HG03354 (cell line): ENCODE measurements around the gene SOX1.

Experiments
- ATAC-seq: cut with Tn5 transposase; IDR thresholded peaks from one replicate; pipeline ENCODE4 v1.9.1; 2021; ENCODE audit warnings: mild to moderate bottlenecking; ENCODE audit not compliant: unreplicated experiment, poor library complexity, severe bottlenecking

SOX1 gene

GRCh38 chr13:112067116-112067741 is at the start of gene SOX1:
Gene SOX1 (plus strand): TSS chr13:112067149. CDS start chr13:112067659, 510 bp downstream.
- no peak for ATAC-seq

GRCh38 chr13:112024577-112024976 is 42.4 kb upstream of the SOX1 start:
- no peak for ATAC-seq

GRCh38 chr13:112027250-112027649 is 39.7 kb upstream of the SOX1 start:
- ATAC-seq: no peak

DNA sequence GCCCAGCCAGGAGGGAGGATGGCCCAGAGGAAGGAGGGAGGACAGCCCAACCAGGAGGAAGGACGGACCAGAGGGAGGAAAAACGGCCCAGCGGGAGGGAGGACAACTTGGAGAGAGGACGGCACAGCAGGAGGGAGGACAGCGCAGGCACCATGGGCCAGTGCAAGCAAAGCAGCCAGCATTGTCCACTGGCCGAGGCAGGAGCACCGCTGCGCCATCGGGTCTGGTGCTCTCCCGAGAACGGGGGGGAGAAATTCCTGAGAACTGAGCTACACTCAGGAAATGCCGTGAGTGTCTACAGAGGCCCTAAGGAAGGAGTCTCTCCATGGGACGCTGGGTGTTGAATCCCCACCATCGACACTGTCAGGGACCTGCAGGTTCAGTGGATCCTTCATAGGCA is 38.5 kb upstream of the SOX1 start:
- ATAC-seq: no peak

DNA sequence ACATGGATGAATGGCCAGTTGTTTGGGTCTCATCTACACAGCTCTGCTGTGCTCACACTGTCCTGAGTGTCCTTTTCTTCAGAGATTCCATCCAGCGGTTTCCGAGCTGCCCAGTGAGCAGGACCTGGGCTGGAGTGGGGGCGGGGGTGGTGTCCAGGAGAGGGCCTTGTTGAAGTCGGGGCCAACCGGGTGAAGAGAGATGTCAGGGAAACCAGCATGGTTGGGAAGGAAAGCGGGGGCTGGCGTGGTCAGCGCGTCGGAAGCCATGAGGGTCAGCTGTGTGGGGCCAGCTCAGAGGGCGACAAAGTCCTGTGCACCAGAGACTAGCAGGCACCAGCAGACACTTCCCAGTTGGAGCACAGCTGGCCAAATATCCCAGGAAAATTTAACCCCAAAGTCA is 37.8 kb upstream of the SOX1 start:
- no peak for ATAC-seq

DNA sequence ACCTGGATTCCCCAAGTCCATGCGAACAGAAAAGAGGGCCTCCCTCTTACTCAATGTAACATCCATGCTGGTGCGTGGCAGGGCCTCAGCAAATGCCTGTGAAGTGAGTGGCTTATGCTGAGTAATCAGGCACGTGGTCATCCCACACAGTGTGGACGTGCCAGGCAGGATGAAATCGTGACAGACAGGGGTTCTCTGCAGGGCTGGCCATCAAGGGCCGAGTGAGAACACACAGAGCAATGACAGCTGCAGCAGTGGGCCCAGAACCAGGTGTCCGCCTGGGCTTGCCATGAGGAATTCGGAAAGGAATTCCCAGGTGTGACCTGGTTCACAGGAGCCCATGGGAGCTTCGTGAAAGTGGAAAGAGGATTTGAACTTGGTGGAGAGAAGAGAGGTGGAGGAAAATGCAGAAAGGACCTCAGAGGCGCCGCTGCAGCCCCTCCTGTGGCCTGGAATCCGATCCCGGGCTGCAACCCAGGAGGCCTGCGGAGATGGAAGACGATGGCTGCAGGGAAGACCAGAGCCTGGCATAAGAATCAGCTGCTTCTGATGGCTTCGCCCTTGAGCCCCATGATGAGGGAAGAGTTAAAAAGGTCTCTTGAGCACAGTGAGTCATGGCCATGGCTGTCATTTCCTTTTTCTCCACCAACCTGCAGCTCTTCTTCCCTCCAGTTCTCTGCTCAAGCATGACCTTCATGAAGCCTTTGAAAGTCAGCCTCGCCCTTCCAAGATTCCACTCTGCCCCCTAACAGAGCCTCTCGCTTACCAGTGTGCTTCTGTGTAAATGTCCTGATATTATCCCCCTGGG is 34.6 kb upstream of the SOX1 start:
- ATAC-seq: no peak

- no peak for ATAC-seq
These were observed 32.7 kb upstream of the SOX1 start for GRCh38 chr13:112034231-112034630.

DNA sequence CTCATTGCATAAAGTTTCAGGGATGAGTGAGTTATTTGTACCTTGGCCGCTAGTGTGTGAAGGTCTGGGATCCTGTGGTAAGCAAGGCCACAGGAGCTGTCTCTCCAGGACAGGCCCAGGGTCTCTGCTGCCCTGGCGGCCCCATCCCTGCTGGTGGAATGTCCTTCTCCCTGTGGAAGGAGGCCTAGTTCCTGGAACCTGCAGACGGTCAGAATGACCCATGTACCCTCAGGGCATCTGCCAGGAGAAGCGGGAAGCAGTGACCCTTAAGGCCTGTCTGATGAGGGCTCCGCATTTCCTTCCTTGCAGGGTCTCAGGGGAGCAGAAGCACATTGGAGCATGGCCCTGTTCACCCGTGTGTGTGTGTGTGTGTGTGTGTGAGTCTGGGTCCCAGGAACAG is 32.1 kb upstream of the SOX1 start:
- no peak for ATAC-seq

GRCh38 chr13:112042496-112042895 is 24.5 kb upstream of the SOX1 start:
- no peak for ATAC-seq

DNA sequence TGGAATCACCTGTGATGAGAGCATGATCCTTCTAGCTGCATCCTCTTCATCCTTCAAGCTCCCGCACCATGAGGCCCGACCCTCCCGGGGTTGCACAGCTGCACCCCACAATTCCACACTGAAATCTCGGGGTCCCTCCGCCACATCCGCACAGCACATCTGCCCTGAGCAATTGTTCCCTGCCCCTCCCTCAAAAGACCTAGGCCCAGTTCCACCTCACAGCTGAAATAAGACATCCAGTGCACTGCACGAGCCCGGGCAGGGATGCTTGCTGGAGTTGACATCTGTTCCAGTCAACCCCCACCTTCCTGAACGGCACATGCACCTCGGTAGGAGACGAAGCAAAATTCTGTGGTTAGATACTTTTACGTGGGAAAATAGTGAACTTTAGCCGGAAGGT is 14.7 kb upstream of the SOX1 start:
- no peak for ATAC-seq

- no peak for ATAC-seq
These were observed 13.7 kb upstream of the SOX1 start for GRCh38 chr13:112053167-112053743.

DNA sequence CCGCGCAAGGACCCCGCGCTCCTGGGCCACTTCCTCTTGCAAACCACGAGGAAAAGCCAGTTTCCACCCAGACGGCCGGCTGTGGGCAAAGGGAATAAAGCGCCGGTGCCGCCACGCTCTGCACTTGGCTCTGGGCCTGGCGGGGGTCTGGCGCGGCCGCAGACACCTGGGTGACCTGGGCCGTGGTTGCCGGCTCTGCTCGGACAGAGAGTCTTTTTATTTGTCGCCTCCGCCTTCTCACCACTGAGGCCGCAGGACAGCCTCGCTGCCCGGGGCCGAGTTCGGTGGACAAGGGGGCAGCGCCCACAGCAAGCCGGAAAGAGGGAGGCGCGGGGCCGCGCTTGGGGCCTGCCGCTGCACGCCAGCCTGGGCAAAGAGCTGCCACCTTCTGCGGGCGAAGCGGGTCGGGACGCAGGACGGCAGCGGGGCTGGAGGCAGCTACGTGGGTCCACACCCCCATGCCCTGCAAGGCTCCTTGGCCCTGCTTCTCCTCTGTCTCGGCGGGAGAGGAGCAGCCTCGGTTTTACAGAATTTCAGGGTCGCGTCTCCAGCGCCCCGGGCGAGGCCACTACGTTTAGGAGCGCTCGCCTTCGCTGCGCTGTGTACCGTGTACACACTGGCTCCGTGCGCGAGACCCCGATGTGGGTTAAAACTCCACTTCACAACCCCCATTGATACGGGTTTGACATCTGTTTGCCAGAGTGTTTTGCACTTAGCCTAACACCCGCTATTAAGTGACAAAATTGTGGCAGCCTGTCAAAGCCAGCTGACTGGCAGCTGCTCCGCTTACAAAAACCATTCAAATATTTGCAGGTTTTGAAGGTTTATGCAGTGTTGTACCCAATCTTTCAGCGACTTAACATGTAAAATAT is 13.0 kb upstream of the SOX1 start:
- ATAC-seq: no peak

DNA sequence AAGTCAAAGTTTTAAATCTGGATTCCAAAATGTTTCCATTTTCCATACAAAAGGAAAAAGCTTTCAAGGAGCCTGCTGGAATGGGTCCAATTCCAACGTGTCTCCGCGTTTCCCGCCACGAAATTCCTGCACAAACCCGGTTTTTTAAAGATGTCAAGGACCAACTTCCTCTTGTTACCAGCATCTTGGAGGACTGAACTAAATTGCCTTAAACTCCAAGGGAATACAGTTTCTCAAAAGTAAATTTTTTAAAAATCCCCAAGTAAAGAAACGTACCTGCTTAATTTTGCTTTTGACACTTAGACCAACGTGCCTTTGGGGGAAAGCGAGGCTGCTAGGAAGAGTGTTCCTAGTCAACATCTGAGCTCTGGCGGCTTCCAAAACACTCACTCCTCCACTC is 12.3 kb upstream of the SOX1 start:
- no peak for ATAC-seq

- ATAC-seq: no peak
These were observed 11.7 kb upstream of the SOX1 start for GRCh38 chr13:112055036-112055914.

DNA sequence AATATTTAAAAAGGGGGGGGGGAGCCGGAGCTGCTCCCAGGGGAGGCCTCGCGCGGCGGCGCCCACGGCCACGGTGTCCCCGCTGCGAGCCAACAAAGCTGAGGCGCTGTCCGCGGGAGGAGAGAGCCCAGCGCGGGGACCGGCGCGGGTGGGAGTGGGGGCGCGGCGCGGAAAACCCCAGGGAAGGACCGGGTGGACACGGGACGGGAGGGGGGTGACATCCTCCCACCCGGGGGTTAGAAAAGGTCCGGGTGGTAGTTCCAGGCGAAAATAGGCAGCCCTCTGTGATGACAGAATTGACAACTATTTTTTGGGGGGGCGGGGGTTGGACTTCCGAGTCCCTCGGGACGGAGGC is 11.1 kb upstream of the SOX1 start:
- ATAC-seq: no peak

DNA sequence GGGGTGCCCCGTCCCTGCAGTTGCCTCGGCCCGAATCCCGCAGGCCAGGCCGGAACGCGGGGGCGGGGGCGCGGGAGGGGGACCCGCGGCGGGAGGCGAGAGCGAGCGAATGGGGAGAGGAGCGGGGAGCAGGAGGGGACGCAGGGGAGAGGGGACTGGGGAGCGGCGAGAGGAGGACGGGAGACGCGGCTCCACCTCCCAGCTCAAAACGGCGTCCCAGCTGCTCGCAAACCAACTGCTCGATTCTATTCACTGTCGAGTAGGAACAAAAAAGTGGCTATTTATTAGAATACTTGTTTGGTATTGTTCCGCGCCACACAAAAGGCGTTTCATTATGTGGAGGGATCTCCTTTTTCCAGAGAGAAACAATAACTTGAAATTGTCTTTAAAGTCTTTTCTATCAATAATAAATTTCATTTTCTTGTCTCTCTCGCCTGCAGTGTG is 10.6 kb upstream of the SOX1 start:
- no peak for ATAC-seq

DNA sequence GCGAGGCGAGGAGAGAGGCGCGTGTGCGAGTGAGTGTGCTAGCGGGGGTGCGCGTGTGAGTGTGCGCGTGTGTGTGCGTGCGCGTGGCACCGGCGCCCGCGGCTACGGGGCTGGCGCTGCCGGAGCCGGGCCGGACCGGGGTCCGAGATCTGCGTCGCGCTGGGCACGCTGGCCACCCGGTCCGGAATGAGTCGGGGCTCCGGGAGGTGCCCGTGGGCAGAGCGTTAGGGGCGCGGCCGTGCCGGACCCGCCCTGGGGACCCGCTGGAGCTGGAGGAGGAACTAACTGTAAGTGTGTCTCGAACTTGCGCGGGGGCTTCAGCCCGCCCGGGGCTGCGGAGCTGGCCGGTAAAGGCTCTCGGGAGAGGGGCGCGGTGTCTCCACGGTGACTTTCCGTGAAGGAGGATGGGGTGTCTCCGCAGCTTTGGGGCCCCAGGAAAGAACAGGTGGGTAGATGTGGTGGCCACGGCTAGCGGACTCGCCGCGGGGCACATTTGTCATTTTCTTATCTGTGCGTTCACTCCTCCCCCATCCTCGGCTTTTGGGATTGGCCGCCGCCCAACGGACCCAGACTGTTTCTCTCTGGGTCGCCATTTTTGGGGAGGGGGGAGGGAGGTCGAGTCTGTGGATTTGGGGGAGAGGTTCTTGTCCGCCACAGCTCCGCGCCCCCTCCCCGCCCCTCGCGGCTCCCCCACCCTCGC is 10.1 kb upstream of the SOX1 start:
- ATAC-seq: no peak

- ATAC-seq: no peak
These were observed 9.6 kb upstream of the SOX1 start for GRCh38 chr13:112057439-112057735.
